DND-41 (cell line): Measurements from ENCODE around the gene TXNDC2.

Experiments used
- ATAC-seq: fragments of 200-7000 bp; cut with Tn5 transposase; 3 replicates; pipeline ENCODE4 v1.9.1; 2021; ENCODE audit warnings: low read depth; ENCODE audit not compliant: insufficient read depth
- DNase-seq: peaks from one replicate; pipeline ENCODE4 v3.0.0-alpha.2; 2020
- H2AFZ ChIP-seq: 2 replicates; pipeline ENCODE4 v1.6.0; 2012; ENCODE audit warnings: low read depth, low read length
- H3K27ac ChIP-seq: 2 replicates; pipeline ENCODE4 v1.5.1; 2012; ENCODE audit warnings: low read length, inconsistent platforms
- H3K27me3 ChIP-seq: fragments of 200-600 bp; sonication (generic); 2 replicates; pipeline ENCODE4 v1.6.0; 2012; ENCODE audit warnings: low read length, mild to moderate bottlenecking, inconsistent platforms; ENCODE audit not compliant: insufficient read depth, poor library complexity
- H3K36me3 ChIP-seq: 2 replicates; pipeline ENCODE4 v1.5.1; 2012; ENCODE audit warnings: low read length, inconsistent platforms; ENCODE audit not compliant: insufficient read depth
- H3K4me1 ChIP-seq: 2 replicates; pipeline ENCODE4 v1.5.1; 2012; ENCODE audit warnings: mild to moderate bottlenecking, low read length; ENCODE audit not compliant: insufficient read depth
- H3K4me2 ChIP-seq: 2 replicates; pipeline ENCODE4 v1.6.0; 2012; ENCODE audit warnings: mild to moderate bottlenecking, moderate library complexity, low read length, inconsistent platforms; ENCODE audit not compliant: insufficient read depth
- H3K4me3 ChIP-seq, 2 experiments: fragments of 200-600 bp in 1 of 2; shearing (Covaris generic) in 1 of 2; 2 replicates each; pipeline ENCODE4 v1.5.1; 2012 to 2016; ENCODE audit warnings: inconsistent platforms in 2 of 2, low read length in 2 of 2, mild to moderate bottlenecking in 2 of 2, low read depth in 1 of 2, moderate library complexity in 1 of 2
- H3K79me2 ChIP-seq: 2 replicates; pipeline ENCODE4 v1.6.0; 2012; ENCODE audit warnings: low read length, inconsistent platforms; ENCODE audit not compliant: insufficient read depth
- H3K9ac ChIP-seq: 2 replicates; pipeline ENCODE4 v1.6.0; 2012; ENCODE audit warnings: low read depth, mild to moderate bottlenecking, inconsistent platforms, low read length, moderate library complexity
- H3K9me3 ChIP-seq: 2 replicates; pipeline ENCODE4 v1.5.1; 2012; ENCODE audit warnings: low read length, moderate library complexity, mild to moderate bottlenecking, inconsistent platforms; ENCODE audit not compliant: insufficient read depth, severe bottlenecking
- H4K20me1 ChIP-seq: 2 replicates; pipeline ENCODE4 v1.6.0; 2012; ENCODE audit warnings: low read length; ENCODE audit not compliant: insufficient read depth
- CTCF ChIP-seq: IDR thresholded peaks from 2 replicates; pipeline ENCODE4 v1.5.1; 2012; ENCODE audit warnings: borderline replicate concordance, low read length, moderate library complexity, mild to moderate bottlenecking; ENCODE audit not compliant: poor library complexity, severe bottlenecking; ENCODE audit errors: extremely low read depth
- EZH2 ChIP-seq: IDR thresholded peaks from 3 replicates; pipeline ENCODE4 v1.6.1; 2012; ENCODE audit warnings: borderline replicate concordance, low read depth, mild to moderate bottlenecking, moderate library complexity, low read length, inconsistent platforms; ENCODE audit not compliant: severe bottlenecking

The TXNDC2 gene

GRCh38 chr18:9902832-9903231 lies 17.1 kb downstream of the TXNDC2 start:
- ATAC-seq = no peak
- Histone ChIP-seq H2AFZ (no peak overlapping the region), H3K4me3 (no peak overlapping the region), H3K4me1 (no peaks in the 10 kb centered on the region), H3K79me2 (no peaks in the 10 kb centered on the region), H3K27ac (no peak overlapping the region), H3K9ac (no peak overlapping the region), H3K4me2 (no peak overlapping the region), H3K27me3 (peaks cover 17% of the 10 kb centered on the region), H4K20me1 (no peaks in the 10 kb centered on the region), H3K9me3 (no peaks in the 10 kb centered on the region), H3K36me3 (no peaks in the 10 kb centered on the region)
- TF ChIP-seq EZH2 = no peak
- no peak for TF ChIP-seq CTCF
- DNase-seq = no peak

- TF ChIP-seq CTCF (no peak), EZH2 (no peak)
- Histone ChIP-seq H3K27me3 (peaks cover 30% of the 10 kb centered on the region), H3K4me1 (no peaks in the 10 kb centered on the region), H3K4me3 (no peak overlapping the region), H4K20me1 (no peaks in the 10 kb centered on the region), H3K36me3 (no peaks in the 10 kb centered on the region), H2AFZ (no peak overlapping the region), H3K4me2 (no peak overlapping the region), H3K79me2 (no peaks in the 10 kb centered on the region), H3K27ac (no peak overlapping the region), H3K9me3 (no peaks in the 10 kb centered on the region), H3K9ac (no peak overlapping the region)
- DNase-seq (no peak), ATAC-seq (no peak)
Measured at GRCh38 chr18:9905401-9905922, 19.7 kb downstream of the TXNDC2 start.

- Histone ChIP-seq H3K9me3 (no peaks in the 10 kb centered on the region), H2AFZ (no peak overlapping the region), H3K27me3 (peaks cover 30% of the 10 kb centered on the region), H3K27ac (no peak overlapping the region), H3K79me2 (no peaks in the 10 kb centered on the region), H3K36me3 (no peaks in the 10 kb centered on the region), H4K20me1 (no peaks in the 10 kb centered on the region), H3K4me2 (no peak overlapping the region), H3K9ac (no peak overlapping the region), H3K4me1 (no peaks in the 10 kb centered on the region), H3K4me3 (no peak overlapping the region)
- TF ChIP-seq EZH2 (no peak), CTCF (no peak)
- no peak for DNase-seq
- ATAC-seq = no peak
Measured at GRCh38 chr18:9906481-9906880, 20.7 kb downstream of the TXNDC2 start.

- TF ChIP-seq EZH2 = no peak
- no peak for TF ChIP-seq CTCF
- no peak overlapping the region for H3K4me3 ChIP-seq
- H3K4me2 ChIP-seq = no peak overlapping the region
- no peak overlapping the region for H3K27ac ChIP-seq
- H3K9ac ChIP-seq = no peak overlapping the region
- no peaks in the 10 kb centered on the region for H3K79me2 ChIP-seq
- H3K9me3 ChIP-seq = no peaks in the 10 kb centered on the region
- peaks cover 30% of the 10 kb centered on the region for H3K27me3 ChIP-seq
- DNase-seq = no peak
- no peak for ATAC-seq
- peaks cover 4% of the 10 kb centered on the region for H3K4me1 ChIP-seq
- H2AFZ ChIP-seq = no peak overlapping the region
- no peaks in the 10 kb centered on the region for H3K36me3 ChIP-seq
- no peaks in the 10 kb centered on the region for H4K20me1 ChIP-seq
Measured at GRCh38 chr18:9907867-9908266, 22.1 kb downstream of the TXNDC2 start.
